GM12872 (cell line): ENCODE results near the gene FNBP1.

ENCODE experiments used
- CTCF ChIP-seq: IDR thresholded peaks from 3 replicates; pipeline ENCODE4 v1.5.1; 2011; ENCODE audit warnings: low read depth, mild to moderate bottlenecking, low read length, moderate library complexity; ENCODE audit not compliant: insufficient read depth

Gene FNBP1

GRCh38 chr9:129919277-129919676, 123.7 kb downstream of the FNBP1 start:
- TF ChIP-seq CTCF = no peak

- TF ChIP-seq CTCF = no peak
Measured at GRCh38 chr9:129918296-129918950, 124.6 kb downstream of the FNBP1 start.

- TF ChIP-seq CTCF = no peak
Measured at GRCh38 chr9:129916707-129917106, 126.3 kb downstream of the FNBP1 start.

- TF ChIP-seq CTCF = no peak
Measured at GRCh38 chr9:129914051-129914450, 128.9 kb downstream of the FNBP1 start.

GRCh38 chr9:129910628-129911567, 132.1 kb downstream of the FNBP1 start:
- TF ChIP-seq CTCF = no peak

GRCh38 chr9:129909851-129910250, 133.1 kb downstream of the FNBP1 start:
- TF ChIP-seq CTCF = no peak

GRCh38 chr9:129908906-129909305, 134.1 kb downstream of the FNBP1 start:
- no peak for TF ChIP-seq CTCF
